Loucy (cell line): ENCODE results near the gene RAB5A.

Experiments used
- H2AFZ ChIP-seq: fragments of 200-600 bp; sonication (generic); 2 replicates; pipeline ENCODE4 v1.6.0; 2016; ENCODE audit warnings: antibody characterized with exemption, mild to moderate bottlenecking, low read length, moderate library complexity
- H3F3A ChIP-seq: fragments of 200-600 bp; 2 replicates; pipeline ENCODE4 v1.6.0; 2016; ENCODE audit warnings: antibody characterized with exemption, low read depth, mild to moderate bottlenecking
- H3K27me3 ChIP-seq: fragments of 200-600 bp; sonication (generic); 2 replicates; pipeline ENCODE4 v1.6.1; 2014; ENCODE audit warnings: low read length, mild to moderate bottlenecking; ENCODE audit not compliant: insufficient read depth, poor library complexity, severe bottlenecking
- H3K36me3 ChIP-seq: fragments of 200-600 bp; sonication (generic); 2 replicates; pipeline ENCODE4 v1.6.1; 2016; ENCODE audit warnings: low read length; ENCODE audit not compliant: insufficient read depth
- H3K4me1 ChIP-seq: fragments of 200-600 bp; sonication (generic); 2 replicates; pipeline ENCODE4 v1.5.1; 2014; ENCODE audit warnings: low read length, mild to moderate bottlenecking; ENCODE audit not compliant: insufficient read depth, poor library complexity, severe bottlenecking
- H3K4me2 ChIP-seq: fragments of 200-600 bp; sonication (generic); 2 replicates; pipeline ENCODE4 v1.6.0; 2014; ENCODE audit warnings: antibody characterized with exemption, low read length, low read depth, mild to moderate bottlenecking; ENCODE audit not compliant: poor library complexity, severe bottlenecking
- H3K4me3 ChIP-seq: fragments of 200-600 bp; sonication (generic); 2 replicates; pipeline ENCODE4 v1.5.1; 2014; ENCODE audit warnings: low read length, mild to moderate bottlenecking, mixed read lengths; ENCODE audit not compliant: poor library complexity, severe bottlenecking
- H3K79me2 ChIP-seq: fragments of 200-600 bp; sonication (generic); 2 replicates; pipeline ENCODE4 v1.6.1; 2014; ENCODE audit warnings: low read length; ENCODE audit not compliant: insufficient read depth
- H3K9ac ChIP-seq: fragments of 200-600 bp; sonication (generic); 2 replicates; pipeline ENCODE4 v1.6.0; 2014; ENCODE audit warnings: mild to moderate bottlenecking, low read depth, low read length, moderate library complexity; ENCODE audit not compliant: poor library complexity, severe bottlenecking
- H3K9me2 ChIP-seq: fragments of 200-600 bp; sonication (generic); replicated peaks from 2 replicates; pipeline ENCODE4 v1.6.1; 2016; ENCODE audit warnings: low read depth, low read length, mixed read lengths
- H3K9me3 ChIP-seq: fragments of 200-600 bp; sonication (generic); 2 replicates; pipeline ENCODE4 v1.6.1; 2014; ENCODE audit warnings: mild to moderate bottlenecking, antibody characterized with exemption, low read length, low read depth; ENCODE audit not compliant: insufficient read depth
- H4K20me1 ChIP-seq: fragments of 200-600 bp; sonication (generic); 2 replicates; pipeline ENCODE4 v1.6.0; 2014; ENCODE audit warnings: antibody characterized with exemption, low read length, mild to moderate bottlenecking; ENCODE audit not compliant: insufficient read depth, poor library complexity, severe bottlenecking
- CTCF ChIP-seq: fragments of 200-600 bp; sonication (generic); conservative IDR thresholded peaks from 2 replicates; pipeline ENCODE4 v1.5.1; 2014; ENCODE audit warnings: mild to moderate bottlenecking, antibody characterized with exemption, low read length
- EZH2phosphoT487 ChIP-seq: fragments of 200-600 bp; IDR thresholded peaks from 2 replicates; pipeline ENCODE4 v1.6.1; 2018; ENCODE audit warnings: antibody characterized with exemption, mild to moderate bottlenecking, moderate library complexity, borderline replicate concordance

RAB5A gene

GRCh38 chr3:20008646-20009045, 61.7 kb downstream of the RAB5A start:
- H3K9me3 ChIP-seq = no peaks in the 10 kb centered on the region
- no peak overlapping the region for H3K9ac ChIP-seq
- no peaks in the 10 kb centered on the region for H3K36me3 ChIP-seq
- no peak overlapping the region for H3K4me3 ChIP-seq
- H3K4me1 ChIP-seq = no peaks in the 10 kb centered on the region
- no peaks in the 10 kb centered on the region for H3F3A ChIP-seq
- H3K9me2 ChIP-seq = no peaks in the 10 kb centered on the region
- H3K4me2 ChIP-seq = no peak overlapping the region
- no peaks in the 10 kb centered on the region for H3K79me2 ChIP-seq
- TF ChIP-seq EZH2phosphoT487 (no peak), CTCF (no peak)
- H3K27me3 ChIP-seq = no peaks in the 10 kb centered on the region
- no peaks in the 10 kb centered on the region for H4K20me1 ChIP-seq
- H2AFZ ChIP-seq = no peak overlapping the region

DNA sequence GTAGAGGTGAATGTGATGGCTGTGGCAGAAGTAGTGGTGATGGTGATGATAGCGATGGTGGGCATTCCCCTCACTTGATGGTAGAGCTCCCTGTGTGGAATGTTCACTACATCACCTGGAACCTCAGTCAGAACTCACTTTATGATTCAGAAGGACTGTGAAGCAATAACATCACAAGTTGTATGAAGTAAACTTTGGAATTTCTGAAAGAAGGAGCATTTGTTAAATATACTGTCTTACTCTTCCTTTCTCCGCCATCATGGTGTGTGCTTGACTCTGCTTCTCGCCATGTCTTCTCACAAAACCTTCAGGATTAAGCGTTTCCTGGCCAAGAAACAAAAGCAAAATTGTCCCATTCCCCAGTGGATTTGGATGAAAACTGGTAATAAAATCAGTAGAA, 65.3 kb downstream of the RAB5A start, which contains the start of gene PP2D1:
PP2D1 (minus strand) TSS at position 101 of the 400 bp plus-strand sequence. CDS start 192 bp downstream, outside the sequence.
- Histone ChIP-seq H4K20me1 (no peaks in the 10 kb centered on the region), H3K27me3 (no peaks in the 10 kb centered on the region), H2AFZ (no peak within 1 kb of the TSS), H3K9me3 (no peaks in the 10 kb centered on the region), H3K4me2 (no peak within 1 kb of the TSS), H3F3A (no peaks in the 10 kb centered on the region), H3K79me2 (no peaks in the 10 kb centered on the region), H3K9me2 (no peaks in the 10 kb centered on the region), H3K4me1 (no peaks in the 10 kb centered on the region), H3K9ac (no peak within 1 kb of the TSS), H3K36me3 (no peaks in the 10 kb centered on the region), H3K4me3 (no peak within 1 kb of the TSS)
- TF ChIP-seq CTCF = no peak
- no peak for TF ChIP-seq EZH2phosphoT487

DNA sequence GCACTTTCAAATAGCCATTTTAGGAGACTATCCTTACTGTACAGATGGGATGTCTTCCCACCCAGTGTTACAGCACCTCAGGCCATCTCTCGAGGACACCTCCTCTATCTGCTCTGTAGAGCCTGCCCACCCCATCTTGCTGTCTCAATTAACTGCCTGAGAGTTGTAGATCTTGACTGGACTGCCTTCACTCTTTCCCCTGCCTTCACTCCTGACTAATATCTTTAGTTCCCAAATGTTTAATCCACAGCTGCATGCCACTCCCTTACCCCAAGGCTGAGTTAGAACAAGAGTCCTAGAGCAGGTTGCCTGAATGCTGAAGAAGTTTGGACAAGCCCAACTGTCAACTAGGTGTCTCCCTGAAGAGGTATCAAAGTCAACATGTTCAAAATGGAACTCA, 66.5 kb downstream of the RAB5A start:
- no peaks in the 10 kb centered on the region for H3K27me3 ChIP-seq
- H3K36me3 ChIP-seq = no peaks in the 10 kb centered on the region
- no peak overlapping the region for H2AFZ ChIP-seq
- TF ChIP-seq EZH2phosphoT487 (no peak), CTCF (no peak)
- no peaks in the 10 kb centered on the region for H3K79me2 ChIP-seq
- H3K9me3 ChIP-seq = no peaks in the 10 kb centered on the region
- H3F3A ChIP-seq = no peaks in the 10 kb centered on the region
- H3K4me2 ChIP-seq = no peak overlapping the region
- H3K9ac ChIP-seq = no peak overlapping the region
- no peaks in the 10 kb centered on the region for H3K9me2 ChIP-seq
- no peaks in the 10 kb centered on the region for H3K4me1 ChIP-seq
- no peaks in the 10 kb centered on the region for H4K20me1 ChIP-seq
- H3K4me3 ChIP-seq = no peak overlapping the region
